Glutamatergic neuron (in vitro differentiated cells): ENCODE data around the gene AMBRA1. TPM values are rescaled to one million over a fixed set of nuclear protein-coding genes. Genes with fewer than 3 reads are reported as not detected.

ENCODE experiments used
- DNase-seq: peaks from one replicate; pipeline ENCODE4 v3.0.0; 2022
- H3K27ac Mint-ChIP-seq: one replicate; pipeline ENCODE4 v1.8.0; 2020; ENCODE audit warnings: mild to moderate bottlenecking, mixed read lengths, inconsistent platforms; ENCODE audit not compliant: unreplicated experiment
- H3K27me3 Mint-ChIP-seq: one replicate; pipeline ENCODE4 v1.8.0; 2020; ENCODE audit warnings: mild to moderate bottlenecking, moderate library complexity, mixed read lengths, inconsistent platforms; ENCODE audit not compliant: unreplicated experiment
- H3K36me3 Mint-ChIP-seq: one replicate; pipeline ENCODE4 v1.8.0; 2020; ENCODE audit warnings: mild to moderate bottlenecking, mixed read lengths, inconsistent platforms; ENCODE audit not compliant: unreplicated experiment
- H3K4me1 Mint-ChIP-seq: one replicate; pipeline ENCODE4 v1.8.0; 2020; ENCODE audit warnings: mild to moderate bottlenecking, low read depth, mixed read lengths, inconsistent platforms; ENCODE audit not compliant: unreplicated experiment
- H3K4me3 Mint-ChIP-seq: one replicate; pipeline ENCODE4 v1.8.0; 2020; ENCODE audit warnings: mild to moderate bottlenecking, mixed read lengths, inconsistent platforms; ENCODE audit not compliant: unreplicated experiment
- H3K9me3 Mint-ChIP-seq: one replicate; pipeline ENCODE4 v1.8.0; 2020; ENCODE audit warnings: mild to moderate bottlenecking, moderate library complexity, mixed read lengths, inconsistent platforms; ENCODE audit not compliant: unreplicated experiment
- total RNA-seq: library from RNA; stranded (reverse); fragmentation: NEBNext Ultra II Directional; extraction: Animal tissue kit (Norgen Biotek cat#: 25700); gene quantifications from one replicate; pipeline ENCODE4 v1.2.1, GENCODE V29; 2021; ENCODE audit not compliant: unreplicated experiment
- TF ChIP-seq, protein P1 (sequence below): fragments of 200-600 bp; sonication (generic); IDR thresholded peaks from one replicate; pipeline ENCODE4 v1.5.0; 2021; ENCODE audit not compliant: partially characterized antibody, unreplicated experiment

Gene AMBRA1
- total RNA-seq, 1 donor from 2014 or later: 49.0 TPM

DNA sequence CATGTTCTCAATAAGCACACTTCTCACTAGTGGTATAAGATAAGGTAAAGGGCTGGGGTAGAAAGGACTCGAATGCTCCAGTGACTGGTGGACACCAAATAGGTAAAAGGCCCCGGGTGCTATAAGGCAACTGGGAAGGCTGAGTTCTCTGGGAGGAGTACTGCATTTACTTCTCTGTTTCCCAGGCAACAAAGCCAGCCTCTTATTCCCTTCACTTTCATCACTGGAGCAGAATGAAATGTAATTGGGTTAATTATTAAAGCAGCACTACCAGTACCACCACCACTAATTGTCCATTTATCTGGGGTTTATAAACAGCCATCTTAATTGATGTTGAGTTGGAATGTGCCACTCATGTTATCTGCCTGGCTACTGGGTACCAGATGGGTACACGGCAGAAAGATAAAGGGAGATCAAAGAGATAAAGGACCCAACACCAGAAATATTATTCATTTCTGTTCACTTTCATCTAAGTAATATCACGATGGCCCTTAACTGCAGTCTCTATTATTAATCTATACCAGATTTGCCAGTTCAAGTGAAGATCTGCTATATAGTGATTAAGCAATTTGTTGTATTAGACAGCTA is 107.9 kb downstream of the AMBRA1 start:
- Mint-ChIP-seq H3K27me3 (no peaks in the 10 kb centered on the region), H3K4me3 (no peak overlapping the region), H3K36me3 (no peaks in the 10 kb centered on the region), H3K4me1 (peaks cover 22% of the 10 kb centered on the region), H3K27ac (no peak overlapping the region), H3K9me3 (peaks cover 8% of the 10 kb centered on the region)
- TF ChIP-seq, protein P1, sequence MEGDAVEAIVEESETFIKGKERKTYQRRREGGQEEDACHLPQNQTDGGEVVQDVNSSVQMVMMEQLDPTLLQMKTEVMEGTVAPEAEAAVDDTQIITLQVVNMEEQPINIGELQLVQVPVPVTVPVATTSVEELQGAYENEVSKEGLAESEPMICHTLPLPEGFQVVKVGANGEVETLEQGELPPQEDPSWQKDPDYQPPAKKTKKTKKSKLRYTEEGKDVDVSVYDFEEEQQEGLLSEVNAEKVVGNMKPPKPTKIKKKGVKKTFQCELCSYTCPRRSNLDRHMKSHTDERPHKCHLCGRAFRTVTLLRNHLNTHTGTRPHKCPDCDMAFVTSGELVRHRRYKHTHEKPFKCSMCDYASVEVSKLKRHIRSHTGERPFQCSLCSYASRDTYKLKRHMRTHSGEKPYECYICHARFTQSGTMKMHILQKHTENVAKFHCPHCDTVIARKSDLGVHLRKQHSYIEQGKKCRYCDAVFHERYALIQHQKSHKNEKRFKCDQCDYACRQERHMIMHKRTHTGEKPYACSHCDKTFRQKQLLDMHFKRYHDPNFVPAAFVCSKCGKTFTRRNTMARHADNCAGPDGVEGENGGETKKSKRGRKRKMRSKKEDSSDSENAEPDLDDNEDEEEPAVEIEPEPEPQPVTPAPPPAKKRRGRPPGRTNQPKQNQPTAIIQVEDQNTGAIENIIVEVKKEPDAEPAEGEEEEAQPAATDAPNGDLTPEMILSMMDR: no peak
- DNase-seq: no peak

DNA sequence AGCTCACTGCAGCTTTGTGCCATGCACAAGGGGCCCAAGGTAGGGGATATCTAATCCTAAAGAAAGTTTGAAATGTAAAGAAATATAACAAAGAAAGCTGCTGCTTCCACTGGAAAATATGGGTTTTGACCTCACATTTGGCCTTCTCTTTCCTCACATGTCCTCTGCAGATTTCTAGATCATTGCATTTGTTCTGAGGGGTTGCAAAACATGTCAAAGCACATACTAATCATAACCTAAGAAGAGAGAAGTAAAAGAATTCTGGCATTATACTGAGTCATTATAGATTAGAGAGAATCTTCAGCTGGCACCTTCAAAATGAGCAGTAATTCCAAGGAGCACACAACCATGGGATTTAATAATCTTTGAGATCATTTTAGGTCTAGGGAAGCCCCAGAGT is 109.7 kb downstream of the AMBRA1 start:
- Mint-ChIP-seq H3K4me1 (peaks cover 13% of the 10 kb centered on the region), H3K27me3 (no peaks in the 10 kb centered on the region), H3K36me3 (no peaks in the 10 kb centered on the region), H3K9me3 (peaks cover 3% of the 10 kb centered on the region), H3K27ac (no peak overlapping the region), H3K4me3 (no peak overlapping the region)
- TF ChIP-seq, protein P1: no peak
- no peak for DNase-seq

DNA sequence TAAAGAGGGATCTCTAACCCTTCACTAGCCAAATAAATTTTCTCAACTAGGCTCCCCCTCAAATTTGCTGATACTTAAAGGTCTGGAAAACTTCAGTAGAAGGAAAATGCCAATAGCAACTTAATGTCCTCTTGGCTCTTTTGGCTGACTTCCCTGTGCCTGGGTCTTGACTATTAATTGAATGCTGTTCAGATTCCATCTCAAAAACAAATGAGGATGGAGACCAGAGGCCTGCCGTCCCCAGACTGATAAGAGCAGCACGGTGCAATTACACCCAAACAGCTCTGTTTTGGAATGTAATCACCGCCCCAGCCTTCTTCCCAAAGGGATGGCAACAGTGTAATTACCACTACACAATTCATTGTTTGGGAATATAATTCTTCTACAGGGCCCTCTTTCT is 112.9 kb downstream of the AMBRA1 start:
- Mint-ChIP-seq H3K27ac (no peak overlapping the region), H3K36me3 (no peaks in the 10 kb centered on the region), H3K4me1 (peaks cover 11% of the 10 kb centered on the region), H3K9me3 (peaks cover 1% of the 10 kb centered on the region), H3K4me3 (no peak overlapping the region), H3K27me3 (no peaks in the 10 kb centered on the region)
- TF ChIP-seq, protein P1: no peak
- DNase-seq: no peak

DNA sequence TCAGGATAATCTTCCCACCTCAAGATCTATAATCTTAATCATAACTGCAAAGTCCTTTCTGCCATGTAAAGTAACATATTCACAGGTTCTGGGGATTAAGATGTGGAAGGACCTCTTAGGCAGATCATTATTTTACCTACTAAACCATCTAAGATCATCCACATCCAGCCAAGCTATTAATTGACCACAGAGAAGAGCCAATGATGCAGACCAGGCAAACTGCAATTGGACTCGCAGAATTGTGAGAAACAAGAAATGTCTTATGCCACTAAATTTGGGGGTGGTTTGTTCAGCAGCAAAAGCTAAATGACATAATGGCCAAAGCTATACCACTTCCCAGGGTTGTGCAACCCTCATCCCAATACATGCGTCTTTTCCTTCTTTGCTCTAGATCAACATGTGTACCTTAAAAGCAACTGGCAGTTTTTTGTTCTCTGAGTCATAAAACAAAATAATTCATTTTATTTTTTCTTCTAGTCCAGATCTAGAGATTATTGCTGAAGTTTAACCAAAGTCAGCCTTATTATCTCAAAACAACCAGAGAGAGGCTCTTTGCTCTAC is 113.6 kb downstream of the AMBRA1 start:
- H3K9me3 Mint-ChIP-seq: peaks cover 1% of the 10 kb centered on the region
- no peaks in the 10 kb centered on the region for H3K36me3 Mint-ChIP-seq
- TF ChIP-seq, protein P1: no peak
- H3K4me1 Mint-ChIP-seq: peaks cover 5% of the 10 kb centered on the region
- H3K27me3 Mint-ChIP-seq: no peaks in the 10 kb centered on the region
- DNase-seq: no peak
- H3K27ac Mint-ChIP-seq: no peak overlapping the region
- no peak overlapping the region for H3K4me3 Mint-ChIP-seq

DNA sequence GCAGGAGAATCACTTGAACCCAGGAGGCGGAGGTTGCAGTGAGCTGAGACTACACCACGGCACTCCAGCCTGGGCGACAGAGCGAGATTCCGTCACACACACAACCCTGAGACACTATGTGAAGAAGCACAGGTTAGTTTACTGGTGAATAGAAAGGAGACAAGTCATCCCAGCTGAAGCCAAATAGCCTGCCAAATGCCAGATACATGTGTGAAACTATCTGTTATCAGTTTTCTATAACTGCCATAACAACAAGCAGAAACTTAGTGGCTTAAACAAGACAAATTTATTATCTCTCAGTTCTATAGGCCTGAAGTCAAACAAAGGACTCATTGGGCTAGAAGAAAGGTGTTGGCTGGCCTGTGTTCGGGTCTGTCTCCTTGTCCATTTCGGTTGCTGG is 114.2 kb downstream of the AMBRA1 start:
- Mint-ChIP-seq H3K9me3 (peaks cover 1% of the 10 kb centered on the region), H3K4me1 (peaks cover 3% of the 10 kb centered on the region), H3K36me3 (no peaks in the 10 kb centered on the region), H3K27me3 (no peaks in the 10 kb centered on the region), H3K4me3 (no peak overlapping the region), H3K27ac (no peak overlapping the region)
- TF ChIP-seq, protein P1: no peak
- no peak for DNase-seq
